LHCN-M2 (cell line): ENCODE measurements around the gene EFCAB8. TPM values are rescaled to one million over a fixed set of nuclear protein-coding genes. Genes with fewer than 3 reads are reported as not detected.
"Not testable (repeated sequence)": the region's sequence is repeated elsewhere in the genome, so short reads cannot be mapped to it uniquely, and the experiment has no call there.

Source experiments
- DNase-seq: peaks from one replicate; pipeline ENCODE4 v3.0.0-alpha.2; 2012; ENCODE audit warnings: low read depth
- total RNA-seq: library from RNA; depleted of rRNA; stranded (reverse); fragments of >200 nt; gene quantifications from 2 replicates; pipeline ENCODE4 v1.2.3, GENCODE V29; 2014

The EFCAB8 gene
- total RNA-seq, 1 experiment from 2014 or later: 0.17 TPM

DNA sequence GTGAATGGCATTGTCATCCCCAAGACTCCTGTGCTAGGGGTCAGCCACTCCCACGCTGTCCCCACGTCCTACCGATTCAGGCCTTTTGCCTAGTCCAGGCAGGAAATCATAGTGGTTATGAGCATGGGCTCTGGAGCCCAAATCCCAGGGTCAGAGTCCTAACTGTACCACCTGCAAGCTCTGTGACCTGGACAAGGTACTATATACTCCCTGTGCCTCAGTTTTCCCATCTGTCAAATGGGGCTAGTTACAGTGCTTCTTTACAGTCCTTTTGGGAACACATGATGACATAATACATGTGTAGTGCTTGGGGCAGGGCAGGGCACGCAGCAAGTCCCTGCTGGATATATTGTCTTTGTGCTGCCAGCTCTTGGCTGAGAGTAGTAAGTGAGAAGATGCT, 27.2 kb downstream of the EFCAB8 start:
- no peak for DNase-seq

GRCh38 chr20:32886652-32887051, 27.9 kb downstream of the EFCAB8 start:
- no peak for DNase-seq

- no peak for DNase-seq
Measured at GRCh38 chr20:32887492-32887891, 28.8 kb downstream of the EFCAB8 start.

- DNase-seq: no peak
Measured at GRCh38 chr20:32888636-32889035, 29.9 kb downstream of the EFCAB8 start.

GRCh38 chr20:32889281-32889680, 30.6 kb downstream of the EFCAB8 start:
- no peak for DNase-seq

- DNase-seq: no peak
Measured at GRCh38 chr20:32891491-32891890, 32.8 kb downstream of the EFCAB8 start.

- peak; percentile 9 for DNase-seq
Measured at GRCh38 chr20:32891926-32892660, 33.4 kb downstream of the EFCAB8 start.

DNA sequence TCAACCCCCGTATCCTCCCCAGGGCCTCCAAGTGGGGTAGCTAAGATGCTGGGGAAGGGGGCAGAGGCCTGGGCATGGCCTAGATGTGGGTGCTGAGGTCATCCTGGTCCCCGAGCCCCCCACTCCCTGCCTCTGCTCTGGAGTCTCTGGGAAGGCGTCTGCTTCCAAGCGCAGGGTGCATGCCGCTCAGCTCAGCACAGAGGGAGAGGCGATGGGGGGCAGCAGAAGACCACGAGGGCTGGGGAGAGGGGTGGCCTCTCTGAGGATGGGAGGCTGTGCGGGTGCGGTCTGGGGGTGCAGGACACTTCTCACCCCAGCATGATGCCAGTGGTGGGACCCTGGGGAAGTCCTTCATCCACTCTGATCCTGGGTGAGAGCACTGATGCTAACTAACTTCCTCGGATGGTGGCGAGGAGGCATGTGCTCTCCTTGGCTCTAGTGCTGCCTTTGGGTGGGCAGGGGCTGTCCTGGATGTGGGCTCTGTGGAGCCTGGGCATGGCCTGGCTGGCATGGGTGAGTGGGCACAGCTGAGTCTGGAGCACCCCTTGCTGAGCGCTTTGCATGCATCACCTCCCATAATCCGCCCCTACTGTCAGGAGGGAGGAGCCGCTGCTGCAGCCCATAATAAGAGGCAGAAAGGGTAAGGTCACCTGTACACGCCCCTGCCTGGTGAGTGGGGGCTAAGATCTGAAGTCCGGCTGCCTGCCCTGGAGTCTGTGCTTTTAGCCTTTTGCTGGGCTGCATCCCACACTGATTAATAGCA, 34.7 kb downstream of the EFCAB8 start:
- no peak for DNase-seq

GRCh38 chr20:32894026-32894483, 35.3 kb downstream of the EFCAB8 start:
- no peak for DNase-seq

DNA sequence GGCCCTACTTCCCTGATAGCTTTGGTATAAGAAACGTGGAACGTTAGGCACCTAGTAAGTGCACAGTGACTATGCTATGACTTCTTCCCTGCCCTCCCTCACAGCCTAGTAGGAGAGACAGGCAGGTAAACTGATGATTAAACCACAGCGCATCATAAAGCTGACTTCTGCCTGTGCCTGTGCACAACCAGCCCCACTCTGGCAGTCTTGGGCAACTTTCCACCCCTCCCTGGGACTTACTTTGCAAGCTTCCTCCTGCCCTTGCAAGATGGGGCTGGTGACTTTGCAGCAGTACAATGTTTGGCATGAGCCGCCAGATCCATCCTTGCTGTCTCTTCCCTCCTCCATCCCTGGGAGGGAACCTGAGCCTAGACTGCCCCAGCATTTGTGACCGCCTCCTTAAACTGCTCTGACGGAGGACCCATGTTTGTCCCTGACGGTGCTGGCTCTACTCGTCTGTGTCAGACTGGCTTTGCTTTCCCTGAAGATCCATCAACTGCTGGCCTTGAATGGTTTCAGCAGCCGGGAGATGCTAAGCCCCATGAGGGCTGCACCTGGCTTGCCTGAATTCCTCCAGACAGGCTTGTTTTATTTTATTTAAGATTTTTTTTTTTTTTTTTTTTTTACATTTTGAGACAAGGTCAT, 36.1 kb downstream of the EFCAB8 start:
- no peak for DNase-seq

GRCh38 chr20:32896521-32897280, 38.0 kb downstream of the EFCAB8 start:
- no peak for DNase-seq

DNA sequence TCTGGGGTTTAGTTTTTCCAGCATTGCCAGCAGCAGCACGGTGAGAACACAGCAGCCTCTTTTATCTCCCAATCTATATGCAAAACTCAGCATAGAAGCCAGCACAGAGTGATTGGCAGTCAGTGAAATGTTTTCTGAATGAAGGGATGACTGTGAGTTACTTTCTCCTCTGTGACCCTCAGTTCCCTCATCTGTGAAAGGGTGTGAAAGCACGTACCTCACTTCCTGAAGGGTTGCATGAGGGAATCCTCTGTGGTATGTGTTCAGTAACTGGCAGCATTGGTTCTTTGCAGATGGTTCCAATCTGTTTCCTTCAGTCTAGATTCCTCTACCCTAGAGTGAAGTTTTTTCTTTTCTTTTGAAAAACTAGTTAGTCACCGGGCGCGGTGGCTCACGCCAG, 40.0 kb downstream of the EFCAB8 start:
- peak; percentile 8 for DNase-seq

GRCh38 chr20:32902456-32903420, 44.0 kb downstream of the EFCAB8 start:
- DNase-seq: peak; percentile 32

DNA sequence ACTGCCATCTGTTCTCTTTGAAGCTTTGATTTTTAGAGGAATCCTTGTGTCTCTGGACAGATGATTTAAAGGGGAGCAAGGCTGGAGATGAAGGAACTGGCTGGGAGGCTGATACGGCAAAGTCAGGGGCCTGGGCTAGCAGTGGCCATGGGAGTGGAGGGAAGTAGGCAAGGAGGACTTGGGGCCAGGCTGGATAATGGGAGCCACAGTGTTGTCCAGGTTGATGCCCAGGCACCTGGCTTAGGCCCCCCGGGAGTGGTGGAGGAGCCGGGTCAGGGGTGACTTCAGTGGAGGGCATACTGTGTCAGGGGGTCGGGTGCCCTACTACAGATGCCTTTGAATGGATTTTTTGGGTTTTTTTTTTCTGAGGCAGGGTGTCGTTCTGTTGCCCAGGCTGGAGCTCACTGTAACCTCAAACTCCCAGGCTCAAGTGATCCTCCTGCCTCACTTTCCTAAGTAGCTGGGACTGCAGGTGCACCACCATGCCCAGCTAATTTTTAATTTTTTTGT, 45.0 kb downstream of the EFCAB8 start:
- no peak for DNase-seq

- not testable (repeated sequence) for DNase-seq
Measured at GRCh38 chr20:32904678-32905077, 46.0 kb downstream of the EFCAB8 start.

GRCh38 chr20:32906200-32906599, 47.5 kb downstream of the EFCAB8 start:
- DNase-seq: no peak

- DNase-seq: no peak
Measured at GRCh38 chr20:32906871-32907495, 48.3 kb downstream of the EFCAB8 start.

- no peak for DNase-seq
Measured at GRCh38 chr20:32907886-32908285, 49.2 kb downstream of the EFCAB8 start.
